ENCODE results near the gene DYNLRB1.

- TF ChIP-seq, protein P1, sequence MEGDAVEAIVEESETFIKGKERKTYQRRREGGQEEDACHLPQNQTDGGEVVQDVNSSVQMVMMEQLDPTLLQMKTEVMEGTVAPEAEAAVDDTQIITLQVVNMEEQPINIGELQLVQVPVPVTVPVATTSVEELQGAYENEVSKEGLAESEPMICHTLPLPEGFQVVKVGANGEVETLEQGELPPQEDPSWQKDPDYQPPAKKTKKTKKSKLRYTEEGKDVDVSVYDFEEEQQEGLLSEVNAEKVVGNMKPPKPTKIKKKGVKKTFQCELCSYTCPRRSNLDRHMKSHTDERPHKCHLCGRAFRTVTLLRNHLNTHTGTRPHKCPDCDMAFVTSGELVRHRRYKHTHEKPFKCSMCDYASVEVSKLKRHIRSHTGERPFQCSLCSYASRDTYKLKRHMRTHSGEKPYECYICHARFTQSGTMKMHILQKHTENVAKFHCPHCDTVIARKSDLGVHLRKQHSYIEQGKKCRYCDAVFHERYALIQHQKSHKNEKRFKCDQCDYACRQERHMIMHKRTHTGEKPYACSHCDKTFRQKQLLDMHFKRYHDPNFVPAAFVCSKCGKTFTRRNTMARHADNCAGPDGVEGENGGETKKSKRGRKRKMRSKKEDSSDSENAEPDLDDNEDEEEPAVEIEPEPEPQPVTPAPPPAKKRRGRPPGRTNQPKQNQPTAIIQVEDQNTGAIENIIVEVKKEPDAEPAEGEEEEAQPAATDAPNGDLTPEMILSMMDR (IDR thresholded peaks at IDR 0.05), result no peak
- TF ChIP-seq ZFX (IDR thresholded peaks at IDR 0.05; ENCODE audit: borderline replicate concordance), result no peak
Measured at GRCh38 chr20:34472246-34472925, 43.8 kb upstream of the DYNLRB1 start.

Data from 22Rv1 (cell line).